ENCODE data around the gene AMOTL2.

- TF ChIP-seq, protein P1, sequence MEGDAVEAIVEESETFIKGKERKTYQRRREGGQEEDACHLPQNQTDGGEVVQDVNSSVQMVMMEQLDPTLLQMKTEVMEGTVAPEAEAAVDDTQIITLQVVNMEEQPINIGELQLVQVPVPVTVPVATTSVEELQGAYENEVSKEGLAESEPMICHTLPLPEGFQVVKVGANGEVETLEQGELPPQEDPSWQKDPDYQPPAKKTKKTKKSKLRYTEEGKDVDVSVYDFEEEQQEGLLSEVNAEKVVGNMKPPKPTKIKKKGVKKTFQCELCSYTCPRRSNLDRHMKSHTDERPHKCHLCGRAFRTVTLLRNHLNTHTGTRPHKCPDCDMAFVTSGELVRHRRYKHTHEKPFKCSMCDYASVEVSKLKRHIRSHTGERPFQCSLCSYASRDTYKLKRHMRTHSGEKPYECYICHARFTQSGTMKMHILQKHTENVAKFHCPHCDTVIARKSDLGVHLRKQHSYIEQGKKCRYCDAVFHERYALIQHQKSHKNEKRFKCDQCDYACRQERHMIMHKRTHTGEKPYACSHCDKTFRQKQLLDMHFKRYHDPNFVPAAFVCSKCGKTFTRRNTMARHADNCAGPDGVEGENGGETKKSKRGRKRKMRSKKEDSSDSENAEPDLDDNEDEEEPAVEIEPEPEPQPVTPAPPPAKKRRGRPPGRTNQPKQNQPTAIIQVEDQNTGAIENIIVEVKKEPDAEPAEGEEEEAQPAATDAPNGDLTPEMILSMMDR (IDR thresholded peaks at IDR 0.05; ENCODE audit: low read depth, low read length, missing input control) = no peak
- TF ChIP-seq TAF1 (conservative IDR thresholded peaks at IDR 0.05) (no peak), YY1 (IDR thresholded peaks at IDR 0.05) (no peak), GABPA (IDR thresholded peaks at IDR 0.05 in 1 of 2, conservative IDR thresholded peaks at IDR 0.05 in 1 of 2) (no peak), MAX (IDR thresholded peaks at IDR 0.05) (no peak), REST (IDR thresholded peaks at IDR 0.05) (no peak), ATF3 (IDR thresholded peaks at IDR 0.05) (no peak)
Observed at GRCh38 chr3:134344560-134344959, 29.7 kb downstream of the AMOTL2 start.
